ENCODE measurements around the gene ZDHHC13. TPM values are rescaled to one million over a fixed set of nuclear protein-coding genes. Genes with fewer than 3 reads are reported as not detected.

Gene ZDHHC13
- total RNA-seq, 1 experiment from 2014 or later, result 35.5 TPM

GRCh38 chr11:19194620-19195308, 77.8 kb downstream of the ZDHHC13 start:
- TF ChIP-seq CTCF (conservative IDR thresholded peaks at IDR 0.05) (no peak), EZH2 (IDR thresholded peaks at IDR 0.05; ENCODE audit: low read depth) (no peak)

GRCh38 chr11:19196432-19196831, 79.5 kb downstream of the ZDHHC13 start:
- Histone ChIP-seq H3K4me1 (replicated peaks; ENCODE audit: insufficient read depth) (peaks cover 21% of the 10 kb centered on the region), H3K27me3 (ENCODE audit: insufficient read depth, low read depth) (no peaks in the 10 kb centered on the region), H3K9me3 (ENCODE audit: insufficient read depth, low read depth) (no peaks in the 10 kb centered on the region), H2AFZ (no peak overlapping the region), H4K20me1 (ENCODE audit: insufficient read depth) (no peaks in the 10 kb centered on the region), H3F3A (ENCODE audit: insufficient read depth, low read depth) (peaks cover 8% of the 10 kb centered on the region), H3K4me3 (no peak overlapping the region), H3K4me2 (no peak overlapping the region), H3K9me2 (ENCODE audit: insufficient read depth) (no peaks in the 10 kb centered on the region), H3K36me3 (ENCODE audit: low read depth) (no peaks in the 10 kb centered on the region), H3K27ac (no peak overlapping the region), H3K79me2 (ENCODE audit: low read depth) (no peaks in the 10 kb centered on the region)
- no TSS peak for BruUV-seq (replicated peaks)
- intact Hi-C loops (cut with micrococcal nuclease; ENCODE audit: unreplicated experiment), result no loop called here
- ChIA-PET POLR2A (ENCODE audit: unreplicated experiment) (no interaction called here), CTCF (interaction anchor here (0.5 kb wide), 1 partner anchor 358 kb away, joined by 4 read pairs; no protein-coding TSS in a partner anchor)
- DNase-seq, result peak in 1 of 2 experiments; percentile 11
- no peak for TF ChIP-seq CTCF (conservative IDR thresholded peaks at IDR 0.05)
- TF ChIP-seq EZH2 (IDR thresholded peaks at IDR 0.05; ENCODE audit: low read depth), result no peak

More at GRCh38 chr11:19194620-19195308, 77.8 kb downstream of the ZDHHC13 start:
- H3F3A ChIP-seq (ENCODE audit: insufficient read depth, low read depth), result no peaks in the 10 kb centered on the region; the same call in none of the 2 replicates
- H3K4me1 ChIP-seq (replicated peaks; ENCODE audit: insufficient read depth), result peaks cover 4% of the 10 kb centered on the region
- ChIA-PET CTCF (interaction anchor here (0.6 kb wide), 1 partner anchor 123 kb away, joined by 3 read pairs; no protein-coding TSS in a partner anchor), POLR2A (ENCODE audit: unreplicated experiment) (no interaction called here)
- no peak for DNase-seq
- H4K20me1 ChIP-seq (ENCODE audit: insufficient read depth), result no peaks in the 10 kb centered on the region
- no peaks in the 10 kb centered on the region for H3K27me3 ChIP-seq (ENCODE audit: insufficient read depth, low read depth)
- H3K4me3 ChIP-seq, result no peak overlapping the region
- no TSS peak for BruUV-seq (replicated peaks)
- intact Hi-C loops (cut with micrococcal nuclease; ENCODE audit: unreplicated experiment), result no loop called here
- no peaks in the 10 kb centered on the region for H3K36me3 ChIP-seq (ENCODE audit: low read depth)
- no peaks in the 10 kb centered on the region for H3K9me3 ChIP-seq (ENCODE audit: insufficient read depth, low read depth)
- H2AFZ ChIP-seq, result no peak overlapping the region
- no peaks in the 10 kb centered on the region for H3K79me2 ChIP-seq (ENCODE audit: low read depth)
- H3K27ac ChIP-seq, result no peak overlapping the region
- no peak overlapping the region for H3K4me2 ChIP-seq
- H3K9me2 ChIP-seq (ENCODE audit: insufficient read depth), result no peaks in the 10 kb centered on the region

GRCh38 chr11:19199048-19199447, 82.1 kb downstream of the ZDHHC13 start:
- ChIA-PET CTCF (no interaction called here), POLR2A (ENCODE audit: unreplicated experiment) (no interaction called here)
- no peak for TF ChIP-seq CTCF (conservative IDR thresholded peaks at IDR 0.05)
- TF ChIP-seq EZH2 (IDR thresholded peaks at IDR 0.05; ENCODE audit: low read depth), result no peak
- no peaks in the 10 kb centered on the region for H4K20me1 ChIP-seq (ENCODE audit: insufficient read depth)
- no peaks in the 10 kb centered on the region for H3K9me3 ChIP-seq (ENCODE audit: insufficient read depth, low read depth)
- DNase-seq, result no peak
- no peak overlapping the region for H3K27ac ChIP-seq
- no peaks in the 10 kb centered on the region for H3K79me2 ChIP-seq (ENCODE audit: low read depth)
- H3K27me3 ChIP-seq (ENCODE audit: insufficient read depth, low read depth), result no peaks in the 10 kb centered on the region
- peaks cover 8% of the 10 kb centered on the region for H3F3A ChIP-seq (ENCODE audit: insufficient read depth, low read depth)
- no peaks in the 10 kb centered on the region for H3K36me3 ChIP-seq (ENCODE audit: low read depth)
- no TSS peak for BruUV-seq (replicated peaks)
- no peak overlapping the region for H3K4me2 ChIP-seq
- H2AFZ ChIP-seq, result no peak overlapping the region
- no peak overlapping the region for H3K4me3 ChIP-seq
- no peaks in the 10 kb centered on the region for H3K9me2 ChIP-seq (ENCODE audit: insufficient read depth)
- peaks cover 21% of the 10 kb centered on the region for H3K4me1 ChIP-seq (replicated peaks; ENCODE audit: insufficient read depth)
- intact Hi-C loops (cut with micrococcal nuclease; ENCODE audit: unreplicated experiment), result no loop called here

All from PC-9 (cell line).